HG03565 (cell line): Measurements from ENCODE around the gene GLIS2.

Source experiments
- ATAC-seq: cut with Tn5 transposase; IDR thresholded peaks from one replicate; pipeline ENCODE4 v1.9.1; 2021; ENCODE audit warnings: mild to moderate bottlenecking, moderate library complexity; ENCODE audit not compliant: unreplicated experiment

GLIS2 gene

GRCh38 chr16:4315186-4316107 is at the start of gene GLIS2:
TSS of gene GLIS2 (plus strand) at chr16:4316067. CDS start at chr16:4332281, 16,214 bp downstream.
- no peak for ATAC-seq

DNA sequence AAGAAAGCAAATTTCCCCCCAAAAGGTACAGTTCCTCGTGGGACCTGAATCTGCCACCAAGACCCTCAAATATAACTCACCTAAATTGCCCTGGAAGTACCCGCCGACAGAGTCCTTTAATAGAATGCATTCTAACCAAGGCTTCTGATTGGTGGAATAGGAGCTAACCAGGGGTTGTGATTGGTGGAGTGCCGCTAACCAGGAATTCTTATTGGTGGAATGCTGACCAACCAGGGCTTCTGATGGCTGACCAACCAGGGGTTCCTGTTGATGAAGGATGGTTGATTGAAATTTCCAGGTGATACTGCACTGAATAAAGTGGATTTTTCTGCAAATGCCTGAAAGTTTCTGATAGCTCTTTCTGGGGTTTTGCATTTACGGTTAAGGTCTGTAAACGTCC is 49.5 kb upstream of the GLIS2 start:
- ATAC-seq = no peak

- no peak for ATAC-seq
Measured at GRCh38 chr16:4270091-4270490, 45.8 kb upstream of the GLIS2 start.

DNA sequence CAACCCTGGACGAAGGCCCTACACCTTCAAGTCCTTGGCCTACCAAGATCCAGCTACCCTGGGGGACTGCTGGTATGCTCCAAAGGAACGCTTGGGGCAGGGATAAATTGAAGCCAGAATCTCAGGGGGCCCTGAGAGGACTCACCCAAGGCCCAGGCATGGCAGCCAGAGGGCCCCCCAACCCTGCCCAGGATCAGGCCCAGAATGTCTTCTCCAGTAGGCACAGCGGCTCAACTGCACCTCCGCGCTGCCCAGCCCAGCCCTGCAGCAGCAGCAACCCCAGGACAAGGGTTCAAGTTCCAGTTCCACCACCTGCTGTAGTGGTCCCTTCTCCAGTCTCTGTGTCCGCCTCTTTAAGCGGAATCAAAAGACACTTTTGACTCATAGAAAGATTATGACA is 45.3 kb upstream of the GLIS2 start:
- no peak for ATAC-seq

DNA sequence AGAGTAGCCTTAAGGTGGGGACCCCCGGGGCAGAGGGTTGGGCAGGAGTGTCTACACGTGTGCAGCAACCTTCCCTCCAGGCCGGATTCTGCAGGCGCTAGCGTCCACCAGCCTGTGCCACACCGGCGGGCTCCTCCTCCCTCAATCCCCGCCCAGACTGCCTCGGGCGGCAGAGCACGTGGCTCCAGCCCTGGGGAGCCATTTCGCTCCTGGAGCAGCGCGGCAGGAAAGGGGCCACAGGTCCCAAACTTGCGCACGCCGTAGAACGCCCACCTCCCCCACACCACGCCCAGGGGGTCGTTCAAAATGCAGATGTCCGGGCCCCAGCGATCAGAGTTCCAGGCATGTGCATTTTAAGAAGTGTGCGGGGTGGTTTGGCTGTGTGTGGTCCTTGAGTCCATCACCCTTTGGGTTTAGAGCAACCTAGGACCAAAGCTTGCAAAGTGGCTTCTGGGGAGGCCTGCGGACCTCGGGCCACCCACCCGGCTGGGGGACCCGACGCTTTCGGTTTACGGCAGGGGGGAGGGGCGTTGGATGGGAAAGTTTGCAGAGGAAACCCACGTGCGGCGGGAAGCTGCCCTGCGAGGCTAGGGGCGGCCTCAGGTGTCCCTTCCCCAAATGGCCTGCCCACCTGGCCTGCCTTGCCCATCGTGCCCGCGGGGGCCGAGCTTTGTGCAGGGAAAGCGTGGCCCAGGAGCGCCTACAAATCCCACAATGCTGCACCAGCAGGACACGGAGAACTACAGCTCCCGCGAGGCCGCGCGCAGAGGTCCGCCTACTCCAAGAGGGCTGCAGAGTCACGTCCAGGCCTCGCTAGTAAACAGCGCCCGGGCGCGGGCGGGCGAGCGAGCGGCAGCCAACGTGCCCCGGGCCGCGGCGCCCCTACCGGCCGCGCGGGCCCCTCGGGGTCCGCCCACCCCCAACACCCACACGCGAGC is 44.4 kb upstream of the GLIS2 start:
- ATAC-seq = peak; percentile 53

DNA sequence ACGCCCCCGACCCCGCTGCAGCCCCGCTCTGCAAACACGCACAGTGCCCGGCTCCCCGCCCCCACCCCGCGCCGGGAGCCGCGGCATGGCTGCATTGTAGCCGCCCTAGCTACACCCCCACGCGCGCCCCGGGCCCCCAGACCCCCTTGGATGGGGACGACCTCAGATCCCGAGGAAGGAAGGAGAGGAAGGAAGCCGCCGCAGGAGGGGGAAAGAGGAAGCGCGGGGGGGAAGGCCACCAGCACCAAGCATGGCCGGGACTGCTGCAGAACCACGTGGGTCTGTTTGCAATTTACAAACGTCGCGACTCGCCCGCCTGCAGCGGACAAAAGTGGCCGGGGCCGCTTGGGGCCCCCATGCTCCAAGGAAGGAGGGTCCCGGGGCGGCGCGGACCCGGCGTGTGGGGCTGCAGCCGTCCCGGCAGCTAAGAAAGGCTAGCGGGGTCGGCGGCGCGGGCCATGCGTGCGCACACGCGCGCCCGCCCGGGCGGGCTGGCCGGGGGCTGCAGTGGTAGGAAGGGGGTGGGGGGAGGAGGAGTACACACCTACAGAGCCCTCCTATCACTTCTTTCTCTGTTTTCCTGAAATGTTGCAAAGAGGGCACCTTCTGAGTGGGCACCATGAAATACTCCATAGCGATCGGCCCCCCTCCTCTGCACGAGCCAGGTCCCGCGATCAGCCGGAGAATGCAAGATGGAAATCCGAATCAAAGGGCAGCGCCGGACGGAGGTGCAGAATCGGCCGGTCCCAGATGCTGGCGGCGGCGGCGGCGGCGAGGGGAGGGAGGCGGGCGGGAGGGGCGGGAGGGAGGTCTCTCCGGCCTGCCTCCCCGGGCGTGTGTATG is 43.5 kb upstream of the GLIS2 start:
- no peak for ATAC-seq

DNA sequence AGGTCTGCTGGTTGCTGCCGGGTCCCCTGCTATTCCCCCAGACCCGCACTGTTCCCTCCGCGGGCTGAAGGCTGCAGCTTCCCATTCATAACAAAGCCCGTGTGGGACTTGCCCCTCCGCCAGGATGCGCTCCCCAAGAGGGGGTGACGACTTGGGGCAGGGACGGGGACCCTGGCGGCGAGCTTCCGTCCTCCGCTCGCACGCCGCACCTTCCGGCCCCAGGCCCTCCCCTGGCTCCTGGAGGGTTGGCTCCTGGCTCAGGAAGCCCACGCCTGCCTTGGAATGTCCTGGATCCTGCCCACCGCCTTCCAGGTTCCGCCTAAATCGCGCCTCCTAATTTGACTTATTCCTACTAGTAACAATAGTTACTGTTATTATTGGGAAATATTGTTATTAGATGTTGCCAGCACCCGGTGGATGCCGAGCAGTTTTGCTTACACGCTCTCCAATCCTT is 42.0 kb upstream of the GLIS2 start:
- ATAC-seq = no peak

- no peak for ATAC-seq
Measured at GRCh38 chr16:4275861-4276260, 40.0 kb upstream of the GLIS2 start.

DNA sequence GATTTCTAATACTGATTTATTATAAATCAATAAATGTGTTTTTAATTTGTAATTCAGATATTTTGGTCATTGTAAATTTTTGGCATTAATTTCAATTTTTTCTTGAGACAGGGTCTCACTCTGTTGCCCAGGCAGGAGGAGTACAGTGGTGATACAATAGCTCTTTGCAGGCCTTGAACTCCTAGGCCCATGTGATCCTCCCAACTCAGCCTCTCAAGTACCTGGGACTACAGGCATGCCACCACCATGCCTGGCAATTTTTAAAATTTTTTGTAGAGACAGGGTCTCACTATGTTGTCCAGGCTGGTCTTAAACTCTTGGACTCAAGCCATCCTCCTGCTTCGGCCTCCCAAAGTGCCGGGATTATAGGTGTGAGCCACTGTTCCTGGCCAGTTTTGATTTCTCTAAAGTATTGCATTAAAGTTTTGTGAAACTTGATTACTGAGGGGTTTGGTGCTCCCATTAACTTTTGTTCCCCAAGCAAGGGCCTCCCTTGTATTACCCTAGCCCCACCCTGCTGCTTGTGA is 37.8 kb upstream of the GLIS2 start:
- ATAC-seq = no peak

DNA sequence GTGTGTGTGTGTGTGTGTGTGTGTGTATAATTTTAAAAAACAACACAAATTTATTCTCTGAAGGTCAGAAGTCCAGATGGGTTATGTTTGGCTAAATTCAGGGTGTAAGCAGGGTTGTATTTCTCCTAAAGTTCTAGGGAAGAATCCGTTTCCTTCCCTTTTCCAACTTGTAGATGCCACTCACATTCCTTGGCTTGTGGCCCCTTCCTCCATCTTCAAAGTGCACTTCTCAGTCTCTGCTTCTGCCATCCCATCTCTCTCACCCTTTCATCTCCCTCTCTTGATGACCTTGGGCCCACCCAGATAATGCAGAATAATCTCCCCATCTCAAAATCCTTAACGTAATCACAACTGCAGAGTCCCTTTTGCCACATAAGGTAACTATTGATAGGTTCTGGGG is 35.2 kb upstream of the GLIS2 start:
- no peak for ATAC-seq

DNA sequence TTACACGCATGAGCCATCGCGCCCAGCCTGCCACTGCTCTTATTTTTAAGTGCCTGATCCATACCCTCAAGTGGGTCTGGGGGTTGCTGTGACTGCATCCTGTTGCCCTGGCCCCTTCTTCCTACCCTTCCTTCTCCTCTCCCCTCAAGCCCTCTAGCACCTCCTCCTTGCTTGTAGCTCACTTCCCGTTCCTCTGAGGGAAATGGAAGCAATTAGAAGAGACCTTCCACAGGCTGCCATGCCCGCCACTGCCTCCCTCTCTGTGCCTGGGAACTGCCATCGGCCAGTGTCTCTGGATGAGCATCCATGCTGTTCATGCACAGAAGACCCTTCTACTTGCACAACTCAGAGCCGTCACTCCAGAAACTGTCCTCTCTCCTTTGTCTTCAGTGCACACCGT is 32.4 kb upstream of the GLIS2 start:
- ATAC-seq = no peak

GRCh38 chr16:4283939-4284338 is 31.9 kb upstream of the GLIS2 start:
- ATAC-seq = no peak

DNA sequence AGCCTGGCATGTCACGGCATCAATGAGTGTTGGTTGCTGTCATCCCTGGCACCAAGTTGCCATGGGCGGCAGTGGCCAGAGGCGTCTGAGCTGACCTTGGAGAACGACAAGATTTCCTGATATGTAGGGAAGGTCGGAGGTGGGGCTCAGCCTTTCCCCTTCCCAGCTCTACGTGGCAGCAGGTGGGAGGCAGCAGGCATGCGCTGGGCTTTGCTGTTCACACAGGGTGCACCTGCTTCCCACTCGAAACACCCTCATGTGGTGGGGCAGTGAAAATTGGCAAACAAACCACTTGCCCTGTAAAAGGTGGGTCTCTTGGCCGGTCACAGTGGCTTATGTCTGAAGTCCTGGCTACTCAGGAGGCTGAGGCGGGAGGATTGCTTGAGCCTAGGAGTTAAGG is 30.7 kb upstream of the GLIS2 start:
- no peak for ATAC-seq

- no peak for ATAC-seq
Measured at GRCh38 chr16:4288148-4288921, 27.5 kb upstream of the GLIS2 start.

- no peak for ATAC-seq
Measured at GRCh38 chr16:4290236-4290830, 25.5 kb upstream of the GLIS2 start.

- ATAC-seq = no peak
Measured at GRCh38 chr16:4291699-4292098, 24.2 kb upstream of the GLIS2 start.

DNA sequence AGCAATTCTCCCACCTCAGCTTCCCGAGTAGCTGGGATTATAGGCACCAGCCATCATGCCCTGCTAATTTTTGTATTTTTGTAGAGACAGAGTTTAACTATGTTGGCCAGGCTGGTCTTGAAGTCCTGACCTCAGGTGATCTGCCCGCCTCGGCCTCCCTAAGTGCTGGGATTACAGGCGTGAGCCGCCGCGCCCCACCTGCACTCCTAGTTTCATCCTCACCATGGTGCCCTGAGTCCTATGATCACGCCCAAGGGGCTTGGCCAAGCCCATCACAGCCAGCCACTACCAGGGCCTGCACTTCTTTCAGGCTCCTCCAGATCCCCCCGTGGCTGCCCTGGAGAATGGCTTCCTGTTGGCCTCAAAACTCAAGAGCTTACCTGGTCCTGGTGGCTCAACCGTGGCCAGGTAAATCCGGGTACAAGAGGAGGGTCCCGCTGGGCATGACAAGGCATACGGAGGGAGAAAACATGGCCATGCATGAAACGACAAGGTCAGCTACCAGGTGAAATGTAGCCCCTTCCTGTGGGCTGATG is 22.6 kb upstream of the GLIS2 start:
- no peak for ATAC-seq

DNA sequence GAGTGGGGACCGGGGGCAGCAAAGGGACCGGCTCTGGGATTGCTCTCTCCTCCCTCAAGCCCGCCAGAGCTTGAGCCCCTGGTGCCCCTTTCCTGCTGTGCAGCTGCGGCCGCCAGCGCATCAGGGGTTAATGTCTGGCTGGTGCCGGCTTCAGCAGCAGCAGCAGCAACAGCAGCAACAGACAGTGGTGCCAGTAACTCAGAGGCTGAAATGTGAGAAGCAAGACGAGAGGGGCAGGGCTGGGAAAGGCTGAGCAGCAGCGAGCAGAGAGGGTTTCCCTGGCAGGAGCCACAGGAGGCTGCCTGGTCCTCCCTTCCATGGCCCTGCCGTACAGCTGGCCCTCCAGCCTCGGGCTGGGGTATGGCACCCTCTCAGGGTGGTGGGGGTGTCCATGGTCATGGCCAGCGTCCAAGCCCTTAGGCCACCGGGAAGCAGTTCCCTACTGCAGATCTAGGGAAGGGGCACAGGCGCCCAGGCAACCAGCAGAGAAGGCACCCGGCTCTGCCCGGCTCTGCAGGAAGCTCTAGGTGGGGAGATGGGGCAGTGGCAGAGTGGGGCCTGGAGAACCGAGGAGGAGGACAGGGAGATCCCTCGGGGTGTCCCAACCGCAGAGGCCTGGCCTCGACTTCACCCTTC is 21.9 kb upstream of the GLIS2 start:
- ATAC-seq = no peak

DNA sequence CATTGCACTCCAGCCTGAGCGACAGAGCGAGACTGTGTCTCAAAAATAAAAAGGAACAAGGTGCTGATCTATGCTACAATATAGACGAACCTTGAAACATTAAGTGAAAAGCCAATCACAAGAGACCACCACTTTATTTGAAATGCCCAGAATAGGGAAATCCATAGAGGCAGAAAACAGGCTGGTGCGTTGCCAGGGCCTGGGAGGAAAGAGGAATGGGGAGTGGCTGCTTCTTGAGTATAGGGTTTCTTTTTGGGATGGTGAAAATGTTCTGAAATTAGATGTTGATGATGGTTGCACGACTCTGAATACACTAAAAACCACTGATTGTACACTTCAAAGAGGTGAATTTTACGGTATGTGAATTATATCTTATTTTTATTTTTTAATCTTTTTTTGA is 20.3 kb upstream of the GLIS2 start:
- no peak for ATAC-seq
